Measurements from ENCODE around the gene PDXK.

GRCh38 chr21:43717166-43717853 lies 1.6 kb upstream of the PDXK start:
- TF ChIP-seq, protein P1, sequence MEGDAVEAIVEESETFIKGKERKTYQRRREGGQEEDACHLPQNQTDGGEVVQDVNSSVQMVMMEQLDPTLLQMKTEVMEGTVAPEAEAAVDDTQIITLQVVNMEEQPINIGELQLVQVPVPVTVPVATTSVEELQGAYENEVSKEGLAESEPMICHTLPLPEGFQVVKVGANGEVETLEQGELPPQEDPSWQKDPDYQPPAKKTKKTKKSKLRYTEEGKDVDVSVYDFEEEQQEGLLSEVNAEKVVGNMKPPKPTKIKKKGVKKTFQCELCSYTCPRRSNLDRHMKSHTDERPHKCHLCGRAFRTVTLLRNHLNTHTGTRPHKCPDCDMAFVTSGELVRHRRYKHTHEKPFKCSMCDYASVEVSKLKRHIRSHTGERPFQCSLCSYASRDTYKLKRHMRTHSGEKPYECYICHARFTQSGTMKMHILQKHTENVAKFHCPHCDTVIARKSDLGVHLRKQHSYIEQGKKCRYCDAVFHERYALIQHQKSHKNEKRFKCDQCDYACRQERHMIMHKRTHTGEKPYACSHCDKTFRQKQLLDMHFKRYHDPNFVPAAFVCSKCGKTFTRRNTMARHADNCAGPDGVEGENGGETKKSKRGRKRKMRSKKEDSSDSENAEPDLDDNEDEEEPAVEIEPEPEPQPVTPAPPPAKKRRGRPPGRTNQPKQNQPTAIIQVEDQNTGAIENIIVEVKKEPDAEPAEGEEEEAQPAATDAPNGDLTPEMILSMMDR (conservative IDR thresholded peaks at IDR 0.05; ENCODE audit: low read depth, low read length), result no peak
- TF ChIP-seq EZH2 (IDR thresholded peaks at IDR 0.05; ENCODE audit: borderline replicate concordance, low read depth, low read length, poor library complexity, severe bottlenecking), result no peak

Measured in A673 (cell line).